Astrocyte of the hippocampus (primary cell): Measurements from ENCODE around the gene CXCR3.
"Not testable (repeated sequence)": the region's sequence is repeated elsewhere in the genome, so short reads cannot be mapped to it uniquely, and the experiment has no call there.

Experiments
- DNase-seq: peaks from one replicate; pipeline ENCODE4 v3.0.0; 2011; ENCODE audit warnings: low read depth, low spot score

The CXCR3 gene

DNA sequence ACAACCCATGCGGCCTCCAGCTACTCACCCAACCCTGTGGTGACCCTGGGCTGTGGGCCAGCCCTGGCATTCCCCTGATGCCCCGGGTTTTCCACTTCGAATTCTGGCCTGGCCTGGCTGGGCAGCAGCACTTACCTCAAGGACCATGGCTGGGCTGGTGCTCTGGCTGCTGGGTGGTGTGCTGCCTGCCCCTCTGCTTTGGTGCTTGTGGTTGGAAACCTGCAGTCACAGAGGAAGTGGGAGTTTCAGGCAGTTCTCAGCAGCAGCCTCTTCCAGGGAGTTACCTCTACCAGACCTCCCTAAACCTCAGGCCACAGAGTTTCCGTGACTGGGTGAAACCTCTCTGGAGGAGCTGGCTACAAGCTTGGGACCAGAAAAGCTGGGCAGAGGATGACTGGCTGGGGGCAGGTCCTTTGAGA is at the start of gene CXCR3:
Gene CXCR3 (minus strand): TSS at position 209 of the 419 bp plus-strand sequence. CDS start 62 bp downstream, at position 147.
- peak; percentile 54 for DNase-seq

DNA sequence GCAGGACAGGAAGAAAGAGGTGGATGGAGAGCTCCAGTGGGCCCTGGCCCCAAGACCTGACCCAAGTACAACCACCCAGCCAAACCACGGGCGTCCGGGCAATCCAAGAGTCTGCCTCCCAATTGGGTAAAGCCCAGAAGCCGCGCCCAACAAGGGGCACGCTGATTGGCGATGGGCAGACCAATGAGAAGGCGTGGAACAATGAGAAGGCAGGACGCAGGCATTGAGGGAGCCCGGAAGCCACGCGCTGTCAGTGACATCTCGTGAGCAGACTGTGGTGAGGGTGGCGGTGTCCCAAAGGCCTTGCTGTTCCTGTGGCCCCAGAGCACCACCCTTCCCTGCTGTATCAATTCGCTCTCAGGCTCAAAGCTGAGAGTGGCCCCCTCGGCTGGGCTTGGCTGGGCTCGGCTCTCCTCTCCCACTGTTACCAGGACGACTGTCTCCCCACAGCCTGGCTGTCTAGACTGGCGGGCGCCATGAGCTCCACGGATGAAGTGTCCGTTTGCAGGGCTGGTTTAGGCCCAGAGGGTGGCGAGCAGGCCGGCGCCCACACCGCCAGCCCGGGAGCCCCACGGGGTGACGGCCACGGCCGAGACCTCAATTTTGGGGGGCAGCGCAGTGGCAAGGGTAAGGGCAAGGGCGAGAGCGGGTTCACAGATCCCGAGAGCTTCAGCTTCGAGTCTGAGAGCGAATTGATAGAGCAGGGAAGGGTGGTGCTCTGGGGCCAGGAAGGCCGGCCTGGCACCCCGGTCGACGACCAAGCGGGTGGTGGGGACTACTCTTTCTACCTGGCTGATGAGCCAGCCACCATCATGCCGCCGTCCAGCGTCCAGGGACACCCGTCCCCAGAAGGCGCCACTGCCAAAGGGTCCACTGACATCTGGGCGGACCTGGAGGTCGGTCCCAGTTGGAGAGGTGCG is 49.3 kb upstream of the CXCR3 start, which contains the start of gene LOC101059915:
Gene LOC101059915 (plus strand): TSS at position 219 of the 920 bp plus-strand sequence.
- DNase-seq, result no peak

DNA sequence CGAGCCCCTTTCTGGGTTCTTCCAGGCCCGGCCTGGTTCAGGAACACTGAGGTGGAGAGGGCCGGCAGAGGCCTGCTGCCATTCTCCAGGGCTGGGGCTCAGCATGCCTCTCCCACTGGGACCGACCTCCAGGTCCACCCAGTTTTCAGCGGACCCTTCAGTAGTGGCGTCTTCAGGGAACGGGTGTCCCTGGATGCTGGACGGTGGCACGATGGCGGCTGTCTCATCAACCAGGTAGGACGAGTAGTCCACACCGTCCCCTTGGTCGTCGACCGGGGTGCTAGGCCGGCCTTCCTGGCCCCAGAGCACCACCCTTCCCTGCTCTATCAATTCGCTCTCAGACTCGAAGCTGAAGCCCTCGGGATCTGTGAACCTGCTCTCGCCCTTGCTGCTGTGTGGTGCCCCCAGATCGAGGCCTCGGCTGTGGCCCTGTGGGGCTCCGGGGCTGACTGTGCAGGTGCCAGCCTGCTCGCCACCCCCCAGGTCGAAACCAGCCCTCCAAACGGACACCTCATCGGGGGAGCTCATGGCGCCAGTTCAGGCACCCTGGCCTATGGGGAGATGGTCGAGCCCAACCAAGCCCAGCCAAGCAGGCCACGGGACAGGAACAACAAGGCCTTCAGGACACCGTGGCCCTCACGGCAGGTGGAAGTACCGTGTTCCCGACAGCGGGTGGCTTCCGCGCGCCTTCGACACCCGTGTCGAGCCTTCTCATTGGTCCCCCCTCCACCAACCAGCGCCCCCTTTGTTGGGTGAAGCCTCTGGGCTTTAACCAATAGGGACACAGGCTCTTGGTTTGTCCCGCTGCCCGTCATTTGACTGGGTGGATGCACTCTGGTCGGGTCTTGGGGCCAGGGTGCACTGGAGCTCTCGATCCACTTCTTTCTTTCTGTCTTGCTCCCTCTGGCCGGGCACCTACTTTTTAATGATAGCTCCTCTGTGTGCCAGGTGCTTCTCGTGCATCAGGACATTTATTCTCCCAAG is 48.2 kb upstream of the CXCR3 start:
- no peak for DNase-seq

DNA sequence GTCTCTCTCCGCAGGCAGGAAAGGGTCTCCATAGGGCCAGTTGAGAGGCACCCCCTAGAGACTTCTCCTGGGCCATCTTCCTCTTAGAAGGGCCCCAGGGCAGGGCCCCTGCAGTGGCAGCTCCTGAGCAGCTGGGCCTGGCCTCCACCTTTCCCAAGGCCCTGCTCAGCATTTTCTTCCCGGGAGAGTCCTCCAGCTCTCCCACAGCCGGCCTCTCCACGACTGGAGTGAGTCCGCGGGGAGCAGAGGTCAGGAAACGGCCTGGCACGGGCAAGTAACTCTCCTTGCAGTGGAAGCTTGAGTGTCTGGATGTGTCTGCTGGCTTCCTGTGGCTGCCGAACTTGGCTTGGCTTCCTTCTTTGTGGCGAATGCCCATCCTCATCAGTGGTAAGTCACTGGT is 47.4 kb upstream of the CXCR3 start:
- DNase-seq, result no peak

DNA sequence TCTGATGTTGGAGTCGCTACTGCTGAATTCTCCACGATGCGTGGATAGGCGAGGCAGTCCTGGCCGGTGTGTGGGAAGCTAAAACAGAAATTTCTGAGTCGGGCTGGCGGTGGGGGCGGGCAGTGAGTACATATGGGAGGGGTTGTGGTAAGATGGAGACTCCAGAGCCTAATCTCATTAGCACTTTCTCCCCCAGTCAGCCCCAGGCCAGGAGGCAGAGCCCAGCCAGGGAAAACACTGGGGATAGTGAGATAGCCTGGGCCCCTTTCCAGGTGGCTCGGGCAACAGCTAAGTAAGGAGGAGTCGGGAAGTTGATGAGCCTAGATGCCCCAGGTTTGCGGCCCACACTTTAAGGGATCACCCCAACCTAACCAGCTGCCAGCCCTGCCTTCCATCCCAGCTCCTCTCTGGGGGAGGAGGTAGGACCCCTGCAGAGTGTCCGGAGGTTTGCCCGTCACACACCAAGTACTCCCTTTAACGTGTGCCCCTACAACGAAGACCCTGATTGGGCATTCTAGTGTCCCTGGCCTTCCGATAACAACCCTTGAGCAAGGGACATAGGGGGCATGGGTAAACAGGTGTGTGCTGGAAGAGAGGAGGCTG is 46.7 kb upstream of the CXCR3 start:
- DNase-seq, result no peak

DNA sequence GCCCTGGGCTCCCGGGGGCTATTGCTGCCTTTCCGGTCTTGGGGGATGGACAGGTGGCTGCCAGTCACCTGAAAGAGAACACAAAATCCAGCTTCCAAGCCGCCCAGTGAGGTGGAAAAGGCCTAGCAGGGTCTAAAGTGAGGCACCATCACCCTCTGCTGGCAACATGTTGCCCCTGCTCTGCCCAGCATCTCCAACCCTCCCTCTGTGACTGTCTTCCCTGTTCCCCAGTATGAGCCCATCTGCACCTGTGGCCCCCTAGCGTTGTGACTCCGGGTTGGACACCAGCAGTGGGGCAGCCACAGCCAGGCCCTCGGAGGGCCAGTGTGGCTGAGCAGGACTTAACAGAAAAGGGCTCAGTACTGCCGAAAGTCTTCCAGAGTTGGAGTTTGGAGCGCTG is 45.9 kb upstream of the CXCR3 start:
- not testable (repeated sequence) for DNase-seq

DNA sequence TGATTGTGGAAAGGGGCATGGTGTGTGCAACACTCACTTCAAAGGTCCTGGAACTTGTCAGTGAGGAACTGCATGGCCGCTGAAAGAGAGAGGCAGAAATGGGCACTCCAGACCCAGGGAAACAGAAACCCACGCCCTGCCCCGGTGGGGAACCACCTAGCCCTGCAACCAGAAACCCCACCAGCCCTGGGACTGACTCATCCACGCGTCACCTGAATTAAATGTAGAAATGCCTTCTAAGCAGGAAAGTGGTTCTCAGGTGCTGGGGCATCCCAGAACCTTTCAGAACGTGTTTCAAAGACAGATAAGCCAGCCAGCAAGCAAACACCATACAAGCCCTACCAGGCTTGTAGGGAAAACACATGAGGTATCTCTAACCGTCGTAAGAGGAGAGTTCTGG is 44.9 kb upstream of the CXCR3 start:
- DNase-seq, result not testable (repeated sequence)

DNA sequence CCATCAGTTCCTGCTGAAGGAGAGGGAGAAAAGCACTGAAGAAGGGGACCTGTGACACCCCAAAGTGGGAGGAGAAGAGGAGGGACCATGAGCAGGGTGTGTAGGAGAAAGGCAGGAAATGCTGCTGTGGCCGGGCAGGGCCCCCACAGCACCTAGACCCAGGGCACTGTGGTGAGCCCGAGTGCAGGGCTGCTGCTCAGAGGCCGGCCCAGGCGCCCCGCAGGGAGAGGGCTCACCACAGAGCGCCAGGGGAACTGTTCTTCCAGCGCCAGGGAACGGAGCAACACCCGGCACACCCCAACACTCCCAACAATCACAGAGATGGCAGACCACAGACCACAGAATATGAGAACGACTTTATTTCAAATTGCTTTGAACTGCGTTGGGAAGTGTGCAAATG is 44.3 kb upstream of the CXCR3 start:
- DNase-seq, result not testable (repeated sequence)

DNA sequence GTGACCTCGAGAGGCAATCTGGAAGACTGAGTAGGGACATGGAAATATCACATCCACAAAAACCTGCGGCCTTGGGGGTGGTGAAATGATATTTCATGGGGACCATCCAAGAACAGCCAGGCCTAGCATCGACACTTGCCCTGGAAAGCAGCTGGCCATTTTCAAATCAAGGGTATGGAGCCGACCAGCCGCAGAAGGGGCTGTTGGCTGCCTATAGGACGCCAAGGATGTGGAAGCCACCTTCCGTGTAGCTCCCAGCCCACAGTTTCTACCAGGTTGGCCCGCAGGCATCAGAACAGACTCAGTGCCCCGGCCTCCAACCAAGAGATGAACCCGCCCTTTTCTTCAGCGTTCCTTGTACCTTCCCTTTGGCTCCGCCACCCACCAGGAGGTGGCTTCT is 43.6 kb upstream of the CXCR3 start:
- DNase-seq, result no peak

DNA sequence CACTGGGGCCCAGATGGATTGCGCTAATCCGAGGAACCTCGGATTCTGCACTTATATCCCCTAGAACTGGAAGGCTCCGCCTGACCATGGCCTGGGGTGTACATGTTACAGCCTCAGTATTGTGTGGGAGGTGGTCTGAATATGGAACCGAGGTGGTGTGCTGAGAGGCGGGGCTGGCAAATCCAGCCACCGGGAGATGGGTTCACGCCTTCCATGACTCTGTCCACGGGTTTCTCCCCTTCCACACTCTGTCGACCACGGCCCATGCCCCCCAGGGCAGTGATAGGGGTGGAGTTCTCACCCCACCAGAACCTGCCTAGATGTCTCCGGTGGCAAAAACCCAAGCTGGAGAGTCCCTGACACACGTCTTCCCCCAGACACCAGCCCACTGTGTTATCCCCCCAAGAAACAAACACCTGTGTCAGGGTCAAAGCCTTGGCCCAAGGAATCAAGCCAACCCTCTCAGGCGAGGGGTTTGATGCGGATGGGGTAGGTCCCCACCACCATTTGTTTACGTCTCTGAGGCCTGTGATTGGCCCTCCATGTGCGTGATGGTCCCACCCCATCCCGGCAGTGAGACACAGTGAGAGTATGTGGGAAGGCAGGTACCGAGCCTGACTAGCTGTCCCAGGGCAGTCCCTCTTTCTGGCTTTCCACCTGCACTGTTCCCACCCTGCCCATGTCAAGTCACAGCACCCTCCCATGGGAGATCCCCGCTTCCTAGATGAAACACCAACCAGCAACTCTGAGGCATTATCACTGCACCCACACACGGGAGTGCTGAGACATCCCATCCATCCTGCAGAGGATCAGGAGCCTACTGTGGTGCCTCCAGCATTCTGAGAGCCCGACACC is 42.5 kb upstream of the CXCR3 start:
- no peak for DNase-seq

DNA sequence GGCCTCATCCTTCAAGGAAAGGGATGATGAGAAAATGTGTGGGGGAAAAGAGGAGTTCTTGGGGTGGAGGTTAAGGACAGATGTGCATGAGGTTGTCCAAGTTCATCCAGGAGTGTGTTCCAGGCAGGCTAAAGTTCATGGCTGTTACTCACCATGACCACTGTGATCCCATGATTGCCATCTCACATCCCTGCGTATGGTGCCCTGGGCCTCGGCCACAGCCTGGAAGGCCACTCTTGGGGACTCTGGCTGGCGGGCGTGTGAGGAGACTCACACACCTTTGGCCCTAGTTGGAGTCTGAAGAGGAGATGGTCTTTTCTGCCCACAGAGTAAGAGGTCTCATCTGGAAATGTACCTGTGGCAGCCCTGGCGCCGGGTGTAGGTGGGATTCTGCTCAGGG is 41.6 kb upstream of the CXCR3 start:
- DNase-seq, result no peak

DNA sequence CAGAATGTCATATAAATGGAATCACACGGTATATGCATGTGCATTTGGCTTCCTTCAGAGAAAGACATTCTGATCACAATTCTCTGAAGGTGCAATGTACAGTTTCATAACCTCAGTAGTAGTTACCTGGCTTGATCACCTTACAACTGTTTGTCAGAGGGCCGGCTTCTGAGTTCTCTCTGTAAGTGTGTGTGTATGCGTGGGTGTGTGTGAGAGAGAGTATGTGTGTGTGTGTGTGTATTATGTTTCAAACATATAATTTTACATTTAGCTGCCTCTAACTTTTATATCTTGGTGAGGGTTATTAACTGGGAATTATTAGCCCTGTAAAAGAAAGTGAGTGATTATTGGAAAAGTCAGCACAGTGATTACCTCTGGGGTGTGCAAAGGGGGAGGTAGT is 41.0 kb upstream of the CXCR3 start:
- DNase-seq, result no peak

DNA sequence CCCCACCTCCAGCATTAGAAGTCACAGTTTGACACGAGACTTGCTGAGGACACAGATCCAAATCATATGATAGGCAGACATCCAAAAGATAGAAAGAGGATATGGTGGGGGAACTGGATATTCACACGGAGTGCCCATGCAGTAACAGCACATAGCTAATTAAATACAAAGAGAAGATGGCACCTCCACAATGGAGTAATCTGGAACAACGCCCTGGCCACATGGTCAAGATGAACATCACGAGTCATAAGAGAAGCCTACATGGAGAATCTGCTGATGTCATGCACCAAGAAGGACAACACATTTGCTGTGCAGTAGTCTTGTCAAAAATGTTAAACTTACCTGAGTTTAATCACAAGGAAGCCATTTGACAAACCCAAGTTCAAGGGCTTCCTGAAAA is 39.0 kb upstream of the CXCR3 start:
- no peak for DNase-seq

DNA sequence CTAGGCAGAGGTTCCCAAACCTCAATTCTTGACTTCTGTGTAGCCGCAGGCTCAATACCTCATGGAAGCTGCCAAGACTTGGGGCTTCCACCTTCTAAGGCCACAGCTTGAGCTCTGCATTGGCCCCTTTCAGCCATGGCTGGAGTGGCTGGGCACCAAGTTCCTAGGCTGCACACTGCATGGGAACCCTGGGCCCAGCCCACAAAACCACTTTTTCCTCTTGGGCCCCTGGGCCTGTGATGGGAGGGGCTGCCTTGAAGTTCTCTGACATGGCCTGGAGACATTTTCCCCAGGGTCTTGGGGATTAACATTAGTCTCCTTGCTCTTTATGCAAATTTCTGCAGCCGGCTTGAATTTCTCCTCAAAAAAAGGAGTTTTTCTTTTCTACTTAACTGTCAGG is 35.0 kb upstream of the CXCR3 start:
- DNase-seq, result no peak

DNA sequence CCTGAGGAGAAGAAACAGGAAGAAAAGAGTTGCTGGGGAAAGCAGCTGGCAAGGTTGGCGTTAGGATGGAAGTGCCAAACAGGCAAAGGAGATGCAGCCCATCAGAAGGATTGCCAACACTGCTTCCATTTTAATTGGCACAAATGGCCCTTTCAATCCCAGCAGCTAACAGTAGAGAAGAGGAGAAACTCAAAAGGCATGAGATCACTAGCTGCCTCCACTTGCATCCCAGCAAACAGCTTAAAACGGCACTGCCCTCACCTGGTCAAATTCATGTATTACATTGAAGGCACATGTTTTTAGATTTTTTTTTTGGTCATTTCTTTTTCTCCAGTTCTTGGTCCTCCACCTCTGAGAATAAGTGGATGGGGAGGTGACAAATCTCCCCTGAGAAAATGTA is 34.1 kb upstream of the CXCR3 start:
- peak; percentile 61 for DNase-seq

DNA sequence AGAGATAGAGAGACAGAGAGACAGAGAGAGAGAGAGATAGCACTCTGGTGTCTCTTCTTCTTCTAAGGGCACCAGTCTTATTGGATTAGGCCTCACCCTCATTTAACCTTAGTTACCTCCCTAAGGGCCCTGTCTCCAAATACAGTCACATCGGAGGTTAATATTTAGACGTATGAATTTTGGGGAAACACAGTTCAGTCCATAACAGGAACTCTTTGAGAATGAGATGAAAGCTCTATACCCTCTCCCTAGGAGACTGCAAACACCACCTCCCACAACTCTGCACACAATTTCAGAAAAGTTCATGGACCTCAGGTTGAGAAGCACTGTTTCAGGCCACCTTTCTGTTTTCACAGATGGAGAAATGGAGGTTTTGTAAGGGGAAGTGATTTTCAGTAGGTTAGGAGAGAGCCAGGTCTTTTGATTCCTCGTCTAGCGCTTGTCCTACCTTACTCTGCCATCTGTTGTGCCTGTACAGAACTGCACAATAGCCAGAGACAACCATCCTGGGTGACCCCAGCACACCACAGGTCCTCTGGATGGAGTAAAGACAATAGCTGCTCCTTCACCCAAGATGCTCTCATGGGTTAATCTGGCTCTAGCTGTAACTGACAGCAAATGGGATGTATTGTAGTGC is 32.1 kb upstream of the CXCR3 start:
- DNase-seq, result no peak

DNA sequence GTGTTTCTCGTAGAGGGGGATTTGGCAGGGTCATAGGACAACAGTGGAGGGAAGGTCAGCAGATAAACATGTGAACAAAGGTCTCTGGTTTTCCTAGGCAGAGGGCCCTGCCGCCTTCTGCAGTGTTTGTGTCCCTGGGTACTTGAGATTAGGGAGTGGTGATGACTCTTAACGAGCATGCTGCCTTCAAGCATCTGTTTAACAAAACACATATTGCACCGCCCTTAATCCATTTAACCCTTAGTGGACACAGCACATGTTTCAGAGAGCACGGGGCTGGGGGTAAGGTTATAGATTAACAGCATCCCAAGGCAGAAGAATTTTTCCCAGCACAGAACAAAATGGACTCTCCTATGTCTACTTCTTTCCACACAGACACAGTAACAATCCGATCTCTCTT is 26.1 kb upstream of the CXCR3 start:
- not testable (repeated sequence) for DNase-seq

DNA sequence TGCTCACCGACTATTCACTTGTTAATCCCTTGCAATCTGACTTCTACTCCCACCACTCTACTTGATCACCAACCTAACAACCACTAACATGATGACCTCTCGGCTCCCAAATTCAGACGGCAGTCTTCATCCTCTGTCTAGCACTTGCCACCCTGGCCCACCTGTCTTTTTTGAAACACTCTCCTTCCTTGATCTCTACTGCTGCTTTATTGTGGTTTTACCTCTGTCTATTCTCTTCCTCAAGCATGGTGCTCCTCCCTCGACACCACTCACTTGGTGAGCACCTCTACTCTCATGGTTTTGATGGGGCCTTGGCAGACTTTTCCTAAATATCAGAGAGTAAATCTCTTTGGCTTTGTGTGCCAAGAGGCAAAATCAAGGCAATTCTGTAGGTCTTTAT is 21.7 kb upstream of the CXCR3 start:
- DNase-seq, result no peak

DNA sequence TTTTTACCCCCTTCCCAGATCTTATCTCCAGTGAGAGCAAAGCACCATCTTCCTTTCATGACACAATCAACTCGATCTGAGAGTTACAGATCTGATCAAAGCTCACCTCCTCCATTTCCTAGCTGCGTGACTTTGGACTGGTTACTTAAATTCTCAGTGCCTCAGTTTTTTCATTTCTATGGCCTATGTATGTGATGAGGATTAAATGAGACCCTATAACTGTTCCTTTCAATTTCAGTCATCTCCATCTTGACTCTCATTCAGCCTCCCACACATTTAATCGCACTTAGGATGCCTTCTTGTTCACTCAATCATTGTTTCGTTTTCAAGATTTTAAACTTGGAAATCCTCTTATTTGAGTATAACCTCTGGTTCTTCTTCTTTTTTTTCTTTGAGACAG is 20.1 kb upstream of the CXCR3 start:
- no peak for DNase-seq

DNA sequence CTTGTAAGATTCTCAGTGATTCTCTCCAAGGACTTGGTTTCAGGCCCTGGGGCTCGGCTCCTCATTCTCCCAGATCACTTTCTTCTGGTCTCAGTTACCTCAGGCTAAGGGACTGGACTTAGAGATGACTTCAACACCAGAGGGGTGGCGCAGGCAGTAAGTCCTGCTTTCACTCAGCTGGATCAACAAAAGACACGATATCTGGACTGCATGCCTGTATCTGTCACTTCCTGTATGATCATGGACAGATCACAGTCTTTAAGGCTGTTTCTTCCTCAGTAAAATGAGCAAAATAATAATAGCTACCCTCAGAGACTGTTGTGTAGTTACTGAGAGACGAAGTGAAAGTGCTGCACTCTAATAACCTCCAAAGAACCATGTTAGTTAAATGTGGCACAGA is 19.5 kb upstream of the CXCR3 start:
- DNase-seq, result no peak
